WTC11 (cell line): ENCODE measurements around the gene RBM26. TPM values are rescaled to one million over a fixed set of nuclear protein-coding genes. Genes with fewer than 3 reads are reported as not detected.

Source experiments
- ATAC-seq: fragments of 200-7000 bp; cut with Tn5 transposase; 2 replicates; pipeline ENCODE4 v1.10.0; 2021; ENCODE audit warnings: mild to moderate bottlenecking, moderate library complexity
- CTCF ChIA-PET: fragments of 300-600 bp; sonication (Branson Sonifier 250); formaldehyde crosslinking; loops from one replicate; lab custom pipeline; 2021; ENCODE audit warnings: antibody characterized with exemption; lab: Charles Lee
- POLR2A ChIA-PET: fragments of 350-600 bp; sonication (Branson Sonifier 250); formaldehyde crosslinking; loops from one replicate; lab custom pipeline; 2021; ENCODE audit warnings: antibody characterized with exemption; lab: Charles Lee
- DNase-seq: peaks from one replicate; pipeline ENCODE4 v3.0.0; 2021; ENCODE audit warnings: low spot score
- H3K27ac Mint-ChIP-seq: 2 replicates; pipeline ENCODE4 v1.8.0; 2021; ENCODE audit warnings: mixed read lengths
- H3K27me3 Mint-ChIP-seq: 2 replicates; pipeline ENCODE4 v1.8.0; 2021; ENCODE audit warnings: low read depth, mild to moderate bottlenecking, moderate library complexity, mixed read lengths
- H3K36me3 Mint-ChIP-seq: 2 replicates; pipeline ENCODE4 v1.8.0; 2021; ENCODE audit warnings: mixed read lengths
- H3K4me1 Mint-ChIP-seq: 2 replicates; pipeline ENCODE4 v1.8.0; 2022; ENCODE audit warnings: mixed read lengths
- H3K4me3 Mint-ChIP-seq: 2 replicates; pipeline ENCODE4 v1.8.0; 2021; ENCODE audit warnings: mild to moderate bottlenecking, moderate library complexity, mixed read lengths
- H3K9me3 Mint-ChIP-seq: 2 replicates; pipeline ENCODE4 v1.8.0; 2021; ENCODE audit warnings: mixed read lengths
- FOXP1 ChIP-seq: sonication (generic); formaldehyde crosslinking; IDR thresholded peaks from 2 replicates; pipeline ENCODE4 v1.8.0; 2022; ENCODE audit warnings: missing genetic modification reagents, mild to moderate bottlenecking, moderate library complexity, borderline replicate concordance
- KAT7 ChIP-seq: sonication (generic); formaldehyde crosslinking; IDR thresholded peaks from 2 replicates; pipeline ENCODE4 v1.8.1; 2023; ENCODE audit warnings: missing genetic modification reagents, mild to moderate bottlenecking, borderline replicate concordance
- MYBL2 ChIP-seq: sonication (generic); formaldehyde crosslinking; IDR thresholded peaks from 2 replicates; pipeline ENCODE4 v1.8.1; 2023; ENCODE audit warnings: mild to moderate bottlenecking, moderate library complexity, missing genetic modification reagents
- NFATC4 ChIP-seq: fragments of 250-450 bp; sonication (Bioruptor Pico); IDR thresholded peaks from 2 replicates; pipeline ENCODE4 v1.9.0; 2021; ENCODE audit warnings: mild to moderate bottlenecking
- NR1H2 ChIP-seq: sonication (generic); formaldehyde crosslinking; IDR thresholded peaks from 2 replicates; pipeline ENCODE4 v1.9.0; 2021; ENCODE audit warnings: mild to moderate bottlenecking, moderate library complexity, missing genetic modification reagents
- OVOL2 ChIP-seq: fragments of 250-450 bp; sonication (Bioruptor Pico); IDR thresholded peaks from 2 replicates; pipeline ENCODE4 v1.9.0; 2021; ENCODE audit warnings: mild to moderate bottlenecking, borderline replicate concordance
- SMAD3 ChIP-seq: sonication (generic); formaldehyde crosslinking; IDR thresholded peaks from 2 replicates; pipeline ENCODE4 v1.8.0; 2022; ENCODE audit warnings: missing genetic modification reagents, mild to moderate bottlenecking, borderline replicate concordance
- TCF7 ChIP-seq: sonication (generic); formaldehyde crosslinking; IDR thresholded peaks from 2 replicates; pipeline ENCODE4 v1.8.0; 2022; ENCODE audit warnings: mild to moderate bottlenecking, low read depth, missing genetic modification reagents, moderate library complexity
- TEAD4 ChIP-seq: sonication (generic); formaldehyde crosslinking; IDR thresholded peaks from 2 replicates; pipeline ENCODE4 v1.8.0; 2022; ENCODE audit warnings: mild to moderate bottlenecking, missing genetic modification reagents
- ZNF219 ChIP-seq: sonication (generic); formaldehyde crosslinking; IDR thresholded peaks from 2 replicates; pipeline ENCODE4 v1.8.0; 2023; ENCODE audit warnings: missing genetic modification reagents, mild to moderate bottlenecking, borderline replicate concordance
- ZNF232 ChIP-seq: sonication (generic); formaldehyde crosslinking; IDR thresholded peaks from 2 replicates; pipeline ENCODE4 v1.8.0; 2022; ENCODE audit warnings: mild to moderate bottlenecking, missing genetic modification reagents
- ZNF416 ChIP-seq: fragments of 250-450 bp; sonication (Bioruptor Pico); IDR thresholded peaks from 2 replicates; pipeline ENCODE4 v1.9.0; 2021; ENCODE audit warnings: mild to moderate bottlenecking, inconsistent platforms
- ZNF671 ChIP-seq: fragments of 250-450 bp; sonication (Bioruptor Pico); IDR thresholded peaks from 2 replicates; pipeline ENCODE4 v1.8.0; 2021; ENCODE audit warnings: mild to moderate bottlenecking
- total RNA-seq: library from RNA; stranded (reverse); gene quantifications from 3 replicates; pipeline ENCODE4 v1.2.3, GENCODE V29; 2021
- TF ChIP-seq, protein P1 (sequence below): sonication (generic); formaldehyde crosslinking; IDR thresholded peaks from 2 replicates; pipeline ENCODE4 v1.8.0; 2022; ENCODE audit warnings: mild to moderate bottlenecking, missing genetic modification reagents
- TF ChIP-seq, protein P2 (sequence below): fragments of 250-450 bp; sonication (Bioruptor Pico); IDR thresholded peaks from 2 replicates; pipeline ENCODE4 v1.9.0; 2021; ENCODE audit warnings: mild to moderate bottlenecking, borderline replicate concordance
- TF ChIP-seq, protein P3 (sequence below): fragments of 250-450 bp; sonication (Bioruptor Pico); conservative IDR thresholded peaks from 2 replicates; pipeline ENCODE4 v1.9.0; 2021; ENCODE audit warnings: mild to moderate bottlenecking
- TF ChIP-seq, protein P4 (sequence below): fragments of 200-600 bp; IDR thresholded peaks from 2 replicates; pipeline ENCODE4 v1.8.0; 2022; ENCODE audit warnings: antibody characterized with exemption
- TF ChIP-seq, protein P5 (sequence below): fragments of 250-450 bp; sonication (Bioruptor Pico); IDR thresholded peaks from 2 replicates; pipeline ENCODE4 v1.8.0; 2021; ENCODE audit warnings: mild to moderate bottlenecking
- TF ChIP-seq, protein P6 (sequence below): fragments of 250-450 bp; sonication (Bioruptor Pico); IDR thresholded peaks from 2 replicates; pipeline ENCODE4 v1.9.0; 2021; ENCODE audit warnings: mild to moderate bottlenecking
- TF ChIP-seq, protein P7 (sequence below): fragments of 250-450 bp; sonication (Bioruptor Pico); IDR thresholded peaks from 2 replicates; pipeline ENCODE4 v1.9.0; 2021; ENCODE audit warnings: mild to moderate bottlenecking

Gene RBM26
- total RNA-seq, 1 experiment from 2014 or later: 64.1 TPM

DNA sequence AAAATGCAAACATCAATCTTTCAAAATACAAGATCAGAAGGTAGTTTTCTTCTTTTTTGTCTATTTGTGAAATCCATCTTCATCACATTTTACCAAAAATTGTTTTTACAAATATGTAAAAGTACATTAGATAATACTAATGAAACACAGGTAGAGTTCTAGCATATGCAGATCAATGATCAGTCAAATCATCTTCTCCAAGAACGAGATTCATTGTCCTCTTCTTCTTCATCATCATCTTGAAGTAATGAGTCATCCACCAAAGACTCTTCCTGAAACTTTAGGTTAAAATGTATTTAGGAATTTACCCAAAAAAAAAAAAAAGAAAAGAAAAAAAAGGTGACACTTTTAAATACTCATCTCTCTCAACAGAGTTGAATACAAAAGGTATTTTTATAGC is 85.6 kb downstream of the RBM26 start:
- ATAC-seq (no peak), DNase-seq (no peak)
- H3K4me3 Mint-ChIP-seq: no peak overlapping the region
- no peaks in the 10 kb centered on the region for H3K27me3 Mint-ChIP-seq
- no peak overlapping the region for H3K27ac Mint-ChIP-seq
- ChIA-PET POLR2A (no interaction called here), CTCF (no interaction called here)
- H3K4me1 Mint-ChIP-seq: no peaks in the 10 kb centered on the region
- H3K36me3 Mint-ChIP-seq: peaks cover 25% of the 10 kb centered on the region
- TF ChIP-seq, protein P1, sequence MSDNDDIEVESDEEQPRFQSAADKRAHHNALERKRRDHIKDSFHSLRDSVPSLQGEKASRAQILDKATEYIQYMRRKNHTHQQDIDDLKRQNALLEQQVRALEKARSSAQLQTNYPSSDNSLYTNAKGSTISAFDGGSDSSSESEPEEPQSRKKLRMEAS (CRISPR knock-in tag): no peak
- TF ChIP-seq MYBL2 (no peak), ZNF232 (CRISPR knock-in tag) (no peak), TEAD4 (CRISPR knock-in tag) (no peak), OVOL2 (CRISPR knock-in tag) (no peak)
- TF ChIP-seq, protein P2, sequence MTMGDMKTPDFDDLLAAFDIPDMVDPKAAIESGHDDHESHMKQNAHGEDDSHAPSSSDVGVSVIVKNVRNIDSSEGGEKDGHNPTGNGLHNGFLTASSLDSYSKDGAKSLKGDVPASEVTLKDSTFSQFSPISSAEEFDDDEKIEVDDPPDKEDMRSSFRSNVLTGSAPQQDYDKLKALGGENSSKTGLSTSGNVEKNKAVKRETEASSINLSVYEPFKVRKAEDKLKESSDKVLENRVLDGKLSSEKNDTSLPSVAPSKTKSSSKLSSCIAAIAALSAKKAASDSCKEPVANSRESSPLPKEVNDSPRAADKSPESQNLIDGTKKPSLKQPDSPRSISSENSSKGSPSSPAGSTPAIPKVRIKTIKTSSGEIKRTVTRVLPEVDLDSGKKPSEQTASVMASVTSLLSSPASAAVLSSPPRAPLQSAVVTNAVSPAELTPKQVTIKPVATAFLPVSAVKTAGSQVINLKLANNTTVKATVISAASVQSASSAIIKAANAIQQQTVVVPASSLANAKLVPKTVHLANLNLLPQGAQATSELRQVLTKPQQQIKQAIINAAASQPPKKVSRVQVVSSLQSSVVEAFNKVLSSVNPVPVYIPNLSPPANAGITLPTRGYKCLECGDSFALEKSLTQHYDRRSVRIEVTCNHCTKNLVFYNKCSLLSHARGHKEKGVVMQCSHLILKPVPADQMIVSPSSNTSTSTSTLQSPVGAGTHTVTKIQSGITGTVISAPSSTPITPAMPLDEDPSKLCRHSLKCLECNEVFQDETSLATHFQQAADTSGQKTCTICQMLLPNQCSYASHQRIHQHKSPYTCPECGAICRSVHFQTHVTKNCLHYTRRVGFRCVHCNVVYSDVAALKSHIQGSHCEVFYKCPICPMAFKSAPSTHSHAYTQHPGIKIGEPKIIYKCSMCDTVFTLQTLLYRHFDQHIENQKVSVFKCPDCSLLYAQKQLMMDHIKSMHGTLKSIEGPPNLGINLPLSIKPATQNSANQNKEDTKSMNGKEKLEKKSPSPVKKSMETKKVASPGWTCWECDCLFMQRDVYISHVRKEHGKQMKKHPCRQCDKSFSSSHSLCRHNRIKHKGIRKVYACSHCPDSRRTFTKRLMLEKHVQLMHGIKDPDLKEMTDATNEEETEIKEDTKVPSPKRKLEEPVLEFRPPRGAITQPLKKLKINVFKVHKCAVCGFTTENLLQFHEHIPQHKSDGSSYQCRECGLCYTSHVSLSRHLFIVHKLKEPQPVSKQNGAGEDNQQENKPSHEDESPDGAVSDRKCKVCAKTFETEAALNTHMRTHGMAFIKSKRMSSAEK (CRISPR knock-in tag): no peak
- TF ChIP-seq, protein P3, sequence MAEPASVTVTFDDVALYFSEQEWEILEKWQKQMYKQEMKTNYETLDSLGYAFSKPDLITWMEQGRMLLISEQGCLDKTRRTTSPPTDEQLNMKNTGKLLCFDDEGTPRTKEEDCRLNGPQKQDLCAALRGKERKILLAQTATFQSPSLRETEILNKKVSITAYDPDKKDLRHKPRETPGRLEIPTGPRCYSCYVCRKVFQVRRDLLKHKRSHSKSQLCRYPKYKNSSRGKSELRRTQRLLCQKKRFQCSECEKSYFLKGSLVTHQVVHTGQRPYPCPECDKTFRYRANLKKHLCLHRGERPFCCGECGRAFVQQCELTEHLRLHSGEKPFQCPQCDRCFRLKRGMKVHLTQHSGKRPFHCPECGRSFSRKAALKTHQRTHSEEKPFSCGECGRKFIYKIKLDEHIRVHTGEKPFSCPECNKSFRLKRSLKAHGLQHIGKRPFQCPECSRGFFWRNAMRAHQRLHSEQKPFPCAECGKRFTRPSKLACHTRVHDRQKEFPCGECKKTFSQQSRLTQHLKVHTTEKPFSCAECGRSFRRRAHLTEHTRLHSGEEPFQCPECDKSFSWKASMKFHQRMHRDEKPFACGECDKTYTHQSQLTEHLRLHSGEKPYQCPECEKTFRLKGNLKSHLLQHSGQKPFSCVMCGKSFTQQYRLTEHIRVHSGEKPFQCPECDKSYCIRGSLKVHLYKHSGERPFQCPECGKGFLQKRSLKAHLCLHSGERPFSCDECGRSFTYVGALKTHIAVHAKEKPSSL (CRISPR knock-in tag): no peak
- no peaks in the 10 kb centered on the region for H3K9me3 Mint-ChIP-seq

DNA sequence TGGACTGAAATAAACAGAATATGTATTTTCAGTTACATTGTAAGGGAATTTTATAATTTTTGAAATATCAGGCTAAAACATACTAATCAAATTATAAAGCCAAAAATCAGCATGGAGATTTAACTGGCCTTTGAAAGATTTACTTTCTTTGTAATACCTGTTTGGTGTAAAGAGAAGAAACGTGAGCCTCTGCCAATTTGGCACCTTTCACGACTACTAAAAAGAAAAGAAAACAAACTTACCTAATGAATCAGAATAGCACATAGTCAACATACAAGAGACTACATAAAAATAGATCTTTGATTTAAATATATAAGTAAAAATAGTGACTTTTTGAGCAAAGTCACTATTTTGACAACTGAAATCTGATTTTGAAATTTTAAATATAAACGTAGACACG is 87.4 kb downstream of the RBM26 start:
- H3K36me3 Mint-ChIP-seq: peaks cover 29% of the 10 kb centered on the region
- POLR2A ChIA-PET: no interaction called here
- H3K27ac Mint-ChIP-seq: no peak overlapping the region
- no peaks in the 10 kb centered on the region for H3K4me1 Mint-ChIP-seq
- no peaks in the 10 kb centered on the region for H3K27me3 Mint-ChIP-seq
- TF ChIP-seq NFATC4: no peak
- TF ChIP-seq TCF7: no peak
- no peak for TF ChIP-seq NR1H2
- no peak for TF ChIP-seq ZNF219 (CRISPR knock-in tag)
- TF ChIP-seq, protein P4, sequence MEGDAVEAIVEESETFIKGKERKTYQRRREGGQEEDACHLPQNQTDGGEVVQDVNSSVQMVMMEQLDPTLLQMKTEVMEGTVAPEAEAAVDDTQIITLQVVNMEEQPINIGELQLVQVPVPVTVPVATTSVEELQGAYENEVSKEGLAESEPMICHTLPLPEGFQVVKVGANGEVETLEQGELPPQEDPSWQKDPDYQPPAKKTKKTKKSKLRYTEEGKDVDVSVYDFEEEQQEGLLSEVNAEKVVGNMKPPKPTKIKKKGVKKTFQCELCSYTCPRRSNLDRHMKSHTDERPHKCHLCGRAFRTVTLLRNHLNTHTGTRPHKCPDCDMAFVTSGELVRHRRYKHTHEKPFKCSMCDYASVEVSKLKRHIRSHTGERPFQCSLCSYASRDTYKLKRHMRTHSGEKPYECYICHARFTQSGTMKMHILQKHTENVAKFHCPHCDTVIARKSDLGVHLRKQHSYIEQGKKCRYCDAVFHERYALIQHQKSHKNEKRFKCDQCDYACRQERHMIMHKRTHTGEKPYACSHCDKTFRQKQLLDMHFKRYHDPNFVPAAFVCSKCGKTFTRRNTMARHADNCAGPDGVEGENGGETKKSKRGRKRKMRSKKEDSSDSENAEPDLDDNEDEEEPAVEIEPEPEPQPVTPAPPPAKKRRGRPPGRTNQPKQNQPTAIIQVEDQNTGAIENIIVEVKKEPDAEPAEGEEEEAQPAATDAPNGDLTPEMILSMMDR: no peak
- TF ChIP-seq, all 79 proteins: peak for 0
- no peaks in the 10 kb centered on the region for H3K9me3 Mint-ChIP-seq
- ATAC-seq: no peak
- no peak for DNase-seq
- CTCF ChIA-PET: no interaction called here
- H3K4me3 Mint-ChIP-seq: no peak overlapping the region

DNA sequence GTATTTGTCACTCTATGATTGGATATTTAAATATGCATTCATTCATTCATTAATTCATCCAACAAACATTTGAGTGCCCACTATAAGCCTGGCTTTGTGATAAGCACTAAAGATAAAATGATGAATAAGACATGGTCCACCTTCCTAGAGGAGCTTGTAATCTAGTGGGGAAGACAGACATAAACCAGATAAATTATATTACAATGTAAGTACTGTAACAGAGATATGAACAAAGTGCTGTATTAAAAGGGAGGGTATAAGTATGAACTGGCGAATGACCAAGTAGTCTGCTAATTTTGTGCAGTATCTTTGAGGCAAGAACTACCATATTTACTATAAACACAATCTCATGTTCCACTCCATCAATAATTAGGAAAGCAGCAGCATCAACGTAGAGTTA is 88.2 kb downstream of the RBM26 start:
- 0 out of 2 replicates have a peak overlapping the region, but pooled peaks have one; percentile 32 for H3K27ac Mint-ChIP-seq
- no peak overlapping the region for H3K4me3 Mint-ChIP-seq
- ChIA-PET CTCF (no interaction called here), POLR2A (no interaction called here)
- H3K36me3 Mint-ChIP-seq: peaks cover 29% of the 10 kb centered on the region
- DNase-seq (no peak), ATAC-seq (no peak)
- no peaks in the 10 kb centered on the region for H3K27me3 Mint-ChIP-seq
- H3K4me1 Mint-ChIP-seq: no peaks in the 10 kb centered on the region
- H3K9me3 Mint-ChIP-seq: no peaks in the 10 kb centered on the region
- TF ChIP-seq KAT7 (no peak), ZNF416 (CRISPR knock-in tag) (no peak), FOXP1 (CRISPR knock-in tag) (no peak), NFATC4 (no peak), ZNF671 (no peak), SMAD3 (CRISPR knock-in tag) (no peak), TCF7 (no peak)
- TF ChIP-seq, protein P5, sequence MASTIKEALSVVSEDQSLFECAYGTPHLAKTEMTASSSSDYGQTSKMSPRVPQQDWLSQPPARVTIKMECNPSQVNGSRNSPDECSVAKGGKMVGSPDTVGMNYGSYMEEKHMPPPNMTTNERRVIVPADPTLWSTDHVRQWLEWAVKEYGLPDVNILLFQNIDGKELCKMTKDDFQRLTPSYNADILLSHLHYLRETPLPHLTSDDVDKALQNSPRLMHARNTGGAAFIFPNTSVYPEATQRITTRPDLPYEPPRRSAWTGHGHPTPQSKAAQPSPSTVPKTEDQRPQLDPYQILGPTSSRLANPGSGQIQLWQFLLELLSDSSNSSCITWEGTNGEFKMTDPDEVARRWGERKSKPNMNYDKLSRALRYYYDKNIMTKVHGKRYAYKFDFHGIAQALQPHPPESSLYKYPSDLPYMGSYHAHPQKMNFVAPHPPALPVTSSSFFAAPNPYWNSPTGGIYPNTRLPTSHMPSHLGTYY (CRISPR knock-in tag): no peak
- TF ChIP-seq, protein P6, sequence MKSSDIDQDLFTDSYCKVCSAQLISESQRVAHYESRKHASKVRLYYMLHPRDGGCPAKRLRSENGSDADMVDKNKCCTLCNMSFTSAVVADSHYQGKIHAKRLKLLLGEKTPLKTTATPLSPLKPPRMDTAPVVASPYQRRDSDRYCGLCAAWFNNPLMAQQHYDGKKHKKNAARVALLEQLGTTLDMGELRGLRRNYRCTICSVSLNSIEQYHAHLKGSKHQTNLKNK: no peak
- TF ChIP-seq, protein P7, sequence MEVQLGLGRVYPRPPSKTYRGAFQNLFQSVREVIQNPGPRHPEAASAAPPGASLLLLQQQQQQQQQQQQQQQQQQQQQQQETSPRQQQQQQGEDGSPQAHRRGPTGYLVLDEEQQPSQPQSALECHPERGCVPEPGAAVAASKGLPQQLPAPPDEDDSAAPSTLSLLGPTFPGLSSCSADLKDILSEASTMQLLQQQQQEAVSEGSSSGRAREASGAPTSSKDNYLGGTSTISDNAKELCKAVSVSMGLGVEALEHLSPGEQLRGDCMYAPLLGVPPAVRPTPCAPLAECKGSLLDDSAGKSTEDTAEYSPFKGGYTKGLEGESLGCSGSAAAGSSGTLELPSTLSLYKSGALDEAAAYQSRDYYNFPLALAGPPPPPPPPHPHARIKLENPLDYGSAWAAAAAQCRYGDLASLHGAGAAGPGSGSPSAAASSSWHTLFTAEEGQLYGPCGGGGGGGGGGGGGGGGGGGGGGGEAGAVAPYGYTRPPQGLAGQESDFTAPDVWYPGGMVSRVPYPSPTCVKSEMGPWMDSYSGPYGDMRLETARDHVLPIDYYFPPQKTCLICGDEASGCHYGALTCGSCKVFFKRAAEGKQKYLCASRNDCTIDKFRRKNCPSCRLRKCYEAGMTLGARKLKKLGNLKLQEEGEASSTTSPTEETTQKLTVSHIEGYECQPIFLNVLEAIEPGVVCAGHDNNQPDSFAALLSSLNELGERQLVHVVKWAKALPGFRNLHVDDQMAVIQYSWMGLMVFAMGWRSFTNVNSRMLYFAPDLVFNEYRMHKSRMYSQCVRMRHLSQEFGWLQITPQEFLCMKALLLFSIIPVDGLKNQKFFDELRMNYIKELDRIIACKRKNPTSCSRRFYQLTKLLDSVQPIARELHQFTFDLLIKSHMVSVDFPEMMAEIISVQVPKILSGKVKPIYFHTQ: no peak
